Neural cell (in vitro differentiated cells): ENCODE results near the gene INAVA.

Source experiments
- CTCF ChIP-seq: fragments of 450-650 bp; IDR thresholded peaks from 2 replicates; pipeline ENCODE4 v1.5.1; 2014; ENCODE audit warnings: antibody characterized with exemption, mild to moderate bottlenecking, moderate library complexity; ENCODE audit not compliant: poor library complexity, severe bottlenecking
- EZH2 ChIP-seq: fragments of 200-600, 300-800 bp; shearing (Covaris generic), sonication (generic); IDR thresholded peaks from 2 replicates; pipeline ENCODE4 v1.6.1; 2014; ENCODE audit warnings: antibody characterized with exemption, low read length, borderline replicate concordance, mild to moderate bottlenecking; ENCODE audit not compliant: insufficient read depth, poor library complexity, severe bottlenecking
- TAF1 ChIP-seq: IDR thresholded peaks from 2 replicates; pipeline ENCODE4 v1.6.1; 2012; ENCODE audit warnings: low read depth

DNA sequence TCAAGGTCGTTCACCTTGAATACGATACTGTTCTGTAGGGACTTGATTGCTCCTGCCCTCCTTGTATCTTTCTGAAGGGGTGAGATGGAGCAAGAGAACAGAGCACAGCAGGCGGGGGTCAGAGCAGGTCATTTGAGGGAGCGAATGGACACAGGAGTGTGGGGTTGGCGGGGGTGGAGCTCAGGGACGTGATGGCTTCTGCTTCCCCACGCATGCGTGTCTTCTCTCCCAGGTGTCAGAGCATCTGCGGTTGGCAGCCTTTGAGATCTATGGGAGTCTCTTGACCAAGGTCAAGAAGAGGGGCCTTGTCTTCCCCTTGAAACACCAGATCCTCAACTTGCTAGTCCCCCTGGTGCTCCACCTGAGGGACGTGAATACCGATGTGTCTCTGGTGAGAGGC, 63.9 kb downstream of the INAVA start:
- TF ChIP-seq CTCF: no peak
- TF ChIP-seq EZH2: no peak
- TF ChIP-seq TAF1: no peak
